GM08714 (cell line): ENCODE measurements around the gene MRPL43.

Source experiments
- H3K4me3 ChIP-seq: fragments of 200-500 bp; sonication (Bioruptor generic); 2 replicates; pipeline ENCODE4 v1.5.1; 2014; ENCODE audit warnings: mild to moderate bottlenecking, low read length, inconsistent platforms
- ZNF274 ChIP-seq: IDR thresholded peaks from 2 replicates; pipeline ENCODE4 v1.6.1; 2012; ENCODE audit warnings: mild to moderate bottlenecking, low read depth, low read length

Gene MRPL43

GRCh38 chr10:100963826-100964225 is 23.5 kb downstream of the MRPL43 start:
- H3K4me3 ChIP-seq: no peak overlapping the region
- TF ChIP-seq ZNF274: no peak

DNA sequence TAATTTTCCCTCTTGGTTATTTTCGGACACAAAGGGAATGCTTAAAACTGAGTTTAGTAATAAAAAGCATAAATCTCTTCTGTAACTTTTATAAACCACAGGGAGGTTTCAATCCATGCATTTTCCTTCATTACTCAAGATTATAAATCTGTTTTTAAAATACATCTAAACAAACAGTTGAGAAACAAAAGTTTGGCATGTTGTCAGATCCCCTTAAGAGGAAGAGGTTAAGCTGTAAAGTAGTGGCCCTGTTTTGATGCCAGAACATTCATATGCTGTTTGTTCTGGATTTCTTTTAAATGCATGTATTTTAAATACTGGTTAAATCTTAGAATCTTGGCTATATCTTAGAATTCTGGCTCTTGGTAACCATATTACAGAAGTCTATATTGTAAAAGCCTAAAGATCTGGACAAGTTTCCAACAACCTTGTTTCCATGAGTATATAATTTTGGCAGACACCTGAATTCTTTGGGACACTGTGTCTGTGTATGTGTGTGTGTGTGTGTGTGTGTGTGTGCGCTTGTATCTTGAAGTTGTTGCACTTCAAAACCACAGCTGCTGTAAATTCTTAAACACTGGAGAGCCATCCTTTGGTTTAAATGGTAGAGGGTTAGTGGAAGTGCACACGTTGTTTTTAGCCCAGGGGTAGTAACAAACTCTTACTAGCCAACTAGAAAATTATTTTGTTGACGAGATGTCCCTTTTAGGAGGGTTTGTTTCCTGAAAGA is 24.8 kb downstream of the MRPL43 start:
- no peak overlapping the region for H3K4me3 ChIP-seq
- TF ChIP-seq ZNF274: no peak

DNA sequence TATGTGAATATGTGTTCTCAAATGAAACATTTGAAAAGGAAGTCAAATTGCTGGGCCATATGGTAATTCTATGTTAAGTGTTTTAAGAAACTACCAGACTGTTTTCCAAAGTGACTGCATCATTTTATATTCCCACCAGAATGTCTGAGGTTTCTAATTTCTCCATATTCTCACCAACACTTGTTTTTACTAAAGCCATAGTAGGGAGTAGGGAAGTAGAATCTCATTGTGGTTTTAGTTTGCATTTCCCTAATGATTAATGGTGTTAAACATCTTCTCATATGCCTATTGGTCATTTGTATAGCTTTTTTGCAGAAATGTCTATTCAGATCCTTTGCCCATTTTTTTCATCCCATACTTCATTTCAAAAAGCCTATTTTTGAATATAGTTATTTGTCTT is 27.0 kb downstream of the MRPL43 start:
- TF ChIP-seq ZNF274: no peak

DNA sequence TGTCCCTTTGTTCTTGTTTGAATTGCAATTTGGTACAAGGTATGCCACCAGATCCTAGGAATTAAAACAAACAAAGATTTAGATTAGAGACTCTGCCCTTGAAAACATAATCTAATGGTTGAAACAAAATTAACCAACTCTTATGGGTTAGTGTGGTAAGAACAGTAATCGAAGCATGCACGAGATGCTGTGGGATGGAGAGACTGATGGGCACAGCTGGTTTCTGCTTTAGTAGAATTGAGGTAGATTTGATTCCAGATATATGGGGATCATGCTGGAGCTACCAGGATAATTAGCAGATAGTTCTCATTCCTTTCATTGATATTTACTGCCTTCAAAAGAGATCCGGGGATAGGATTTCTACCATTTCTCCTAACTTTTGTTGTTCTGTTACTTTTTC is 38.4 kb downstream of the MRPL43 start:
- TF ChIP-seq ZNF274: no peak
- no peak overlapping the region for H3K4me3 ChIP-seq

More for the DNA sequence above, 27.0 kb downstream of the MRPL43 start:
- H3K4me3 ChIP-seq: no peak overlapping the region

DNA sequence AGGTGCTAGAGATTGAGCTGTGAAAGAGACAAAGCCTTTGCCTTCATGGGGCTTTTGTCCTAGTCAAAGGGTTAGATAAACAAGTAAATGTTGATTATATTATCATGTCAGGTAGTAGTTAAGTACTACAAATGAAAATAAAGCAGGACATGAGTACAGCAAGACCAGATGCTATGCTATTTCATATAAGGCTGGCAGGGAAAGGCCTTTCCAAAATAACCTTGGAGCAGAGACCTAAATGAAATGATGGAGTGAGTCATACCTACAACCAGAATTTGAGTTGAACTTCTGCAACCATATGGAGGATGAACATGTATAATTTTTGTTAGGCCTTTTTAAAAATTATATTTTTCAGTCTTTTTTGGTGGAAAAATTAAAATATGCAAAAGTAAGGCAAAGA is 41.5 kb downstream of the MRPL43 start:
- no peak overlapping the region for H3K4me3 ChIP-seq
- no peak for TF ChIP-seq ZNF274

DNA sequence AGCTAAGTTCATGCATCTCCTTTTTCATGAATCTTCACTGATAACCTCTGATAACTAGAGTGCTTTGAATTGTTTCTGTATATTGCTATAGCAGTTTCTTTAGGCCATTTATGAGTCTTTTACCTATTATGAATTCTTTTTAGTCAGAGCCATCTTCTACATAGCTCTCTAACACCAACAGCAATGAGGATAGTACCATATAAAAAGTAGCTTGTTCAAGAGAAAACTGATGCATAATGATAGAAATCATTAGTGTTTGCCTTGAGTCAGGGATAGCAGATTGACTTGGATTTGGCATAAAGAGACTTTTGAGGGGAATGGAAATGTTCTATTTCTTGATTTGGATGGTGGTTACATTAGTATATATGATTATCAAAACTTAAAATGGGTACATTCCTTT is 43.8 kb downstream of the MRPL43 start:
- H3K4me3 ChIP-seq: no peak overlapping the region
- TF ChIP-seq ZNF274: no peak

GRCh38 chr10:100942229-100942628 is 45.1 kb downstream of the MRPL43 start:
- no peak overlapping the region for H3K4me3 ChIP-seq
- TF ChIP-seq ZNF274: no peak

DNA sequence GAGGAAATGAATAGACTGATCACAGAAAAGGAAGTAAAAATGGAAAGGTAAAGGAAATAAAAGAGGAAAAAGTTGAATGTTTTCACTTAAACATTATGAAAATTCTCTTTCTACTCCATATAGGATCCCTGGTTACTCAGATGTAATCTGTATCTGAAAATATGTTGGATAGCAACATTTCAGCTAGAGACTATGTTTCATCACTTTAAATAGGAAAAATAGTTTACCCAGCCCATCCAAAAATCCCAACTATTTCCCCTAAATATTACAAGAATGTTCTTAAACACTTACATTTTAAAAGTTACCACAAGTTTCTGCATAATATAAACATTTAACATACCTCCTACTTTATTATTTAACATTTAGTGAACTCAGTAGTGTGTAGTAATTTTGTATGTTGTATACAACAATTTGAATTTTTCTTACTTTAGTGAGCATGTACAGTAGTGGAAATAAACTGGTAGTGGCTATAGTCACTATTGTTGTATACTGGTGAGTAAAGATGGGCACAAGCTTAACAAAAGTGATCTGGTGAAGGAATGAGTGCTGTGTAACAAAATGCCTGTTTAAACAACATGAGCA is 47.4 kb downstream of the MRPL43 start:
- no peak overlapping the region for H3K4me3 ChIP-seq
- no peak for TF ChIP-seq ZNF274
